H1 (cell line): ENCODE data around the gene KCNK15. TPM values are rescaled to one million over a fixed set of nuclear protein-coding genes. Genes with fewer than 3 reads are reported as not detected.

Experiments used
- CTCF ChIA-PET: fragments of 300-600 bp; sonication (Branson Sonifier 250); formaldehyde crosslinking; loops from one replicate; lab custom pipeline; 2021; ENCODE audit not compliant: partially characterized antibody; lab: Charles Lee
- POLR2A ChIA-PET: fragments of 300-600 bp; sonication (Branson Sonifier 250); formaldehyde crosslinking; loops from one replicate; lab custom pipeline; 2021; ENCODE audit warnings: inconsistent platforms; ENCODE audit not compliant: partially characterized antibody; lab: Charles Lee
- DNase-seq, 2 experiments: peaks; one replicate each; pipeline versions ENCODE4 v3.0.0 to v3.0.0-alpha.2; 2010 to 2022; ENCODE audit warnings: low spot score in 2 of 2, low read depth in 1 of 2, mixed read lengths in 1 of 2
- FAIRE-seq: peaks from 2 replicates; lab custom pipeline; 2011; peaks lifted over from hg19 to GRCh38; lab: Jason Lieb, UNC
- H2AFZ ChIP-seq: 2 replicates; pipeline ENCODE4 v1.8.1; 2012; ENCODE audit warnings: low read length, inconsistent platforms
- H2AK5ac ChIP-seq: 2 replicates; pipeline ENCODE4 v1.6.1; 2013; ENCODE audit warnings: low read depth, low read length
- H2BK120ac ChIP-seq: replicated peaks from 2 replicates; pipeline ENCODE3; 2013; ENCODE audit warnings: low read depth, low read length, inconsistent platforms
- H2BK12ac ChIP-seq: 2 replicates; pipeline ENCODE4 v1.6.1; 2013; ENCODE audit warnings: low read depth, low read length
- H2BK15ac ChIP-seq: 2 replicates; pipeline ENCODE4 v1.6.1; 2013; ENCODE audit warnings: low read length
- H2BK20ac ChIP-seq: 2 replicates; pipeline ENCODE4 v1.6.1; 2013; ENCODE audit warnings: low read length
- H2BK5ac ChIP-seq: 2 replicates; pipeline ENCODE4 v1.6.1; 2013; ENCODE audit warnings: low read depth, low read length
- H3K14ac ChIP-seq: 2 replicates; pipeline ENCODE4 v1.6.1; 2013; ENCODE audit warnings: inconsistent platforms; ENCODE audit not compliant: insufficient read length
- H3K18ac ChIP-seq: 2 replicates; pipeline ENCODE4 v1.6.1; 2013; ENCODE audit warnings: low read length; ENCODE audit errors: extremely low read depth
- H3K23ac ChIP-seq: 2 replicates; pipeline ENCODE4 v1.6.1; 2013; ENCODE audit warnings: inconsistent platforms; ENCODE audit not compliant: insufficient read length
- H3K23me2 ChIP-seq: 2 replicates; pipeline ENCODE4 v1.6.1; 2013; ENCODE audit warnings: low read depth, low read length
- H3K27ac ChIP-seq: 2 replicates; pipeline ENCODE4 v1.6.1; 2011; ENCODE audit warnings: low read depth, low read length, inconsistent platforms
- H3K27me3 ChIP-seq, 4 experiments: replicated peaks in 1 of 4; 1 replicate in 1 of 4; 2 replicates in 3 of 4; pipeline versions ENCODE4 v1.6.1 to v1.8.1; 2011 to 2013; ENCODE audit warnings: low read length in 3 of 4, mild to moderate bottlenecking in 3 of 4, inconsistent platforms in 2 of 4, mixed read lengths in 2 of 4, moderate library complexity in 1 of 4; ENCODE audit not compliant: control insufficient read depth in 3 of 4, insufficient read depth in 3 of 4; ENCODE audit errors: extremely low read depth in 1 of 4
- H3K36me3 ChIP-seq, 4 experiments: 2 replicates each; pipeline versions ENCODE4 v1.6.1 to v1.8.1; 2011 to 2013; ENCODE audit warnings: mild to moderate bottlenecking in 4 of 4, low read length in 3 of 4, moderate library complexity in 2 of 4, control low read depth in 1 of 4, inconsistent platforms in 1 of 4; ENCODE audit not compliant: insufficient read depth in 4 of 4, control insufficient read depth in 2 of 4
- H3K4ac ChIP-seq: replicated peaks from 2 replicates; pipeline ENCODE3; 2013; ENCODE audit warnings: low read length, low read depth, mixed read lengths, inconsistent platforms; ENCODE audit not compliant: insufficient read length
- H3K4me1 ChIP-seq, 4 experiments: replicated peaks in 1 of 4; 1 replicate in 1 of 4; 2 replicates in 3 of 4; pipeline versions ENCODE4 v1.6.1 to v1.8.1; 2011 to 2013; ENCODE audit warnings: low read length in 3 of 4, inconsistent platforms in 2 of 4, mixed read lengths in 1 of 4; ENCODE audit not compliant: insufficient read depth in 4 of 4, control insufficient read depth in 3 of 4
- H3K4me2 ChIP-seq, 2 experiments: 2 replicates each; pipeline versions ENCODE4 v1.6.1 to v1.8.1; 2011 to 2013; ENCODE audit warnings: low read depth in 2 of 2, low read length in 2 of 2, control low read depth in 1 of 2, inconsistent platforms in 1 of 2, mild to moderate bottlenecking in 1 of 2; ENCODE audit not compliant: insufficient read depth in 1 of 2
- H3K4me3 ChIP-seq, 4 experiments: fragments of 200-600, 300-600 bp in 1 of 4; sonication (generic), shearing (Covaris generic), sonication (Bioruptor Twin) in 1 of 4; 2 replicates each; pipeline versions ENCODE4 v1.5.1 to v1.8.1; 2011 to 2016; ENCODE audit warnings: low read length in 4 of 4, low read depth in 3 of 4, control low read depth in 2 of 4, inconsistent platforms in 2 of 4, mild to moderate bottlenecking in 2 of 4, mixed read lengths in 1 of 4, moderate library complexity in 1 of 4; ENCODE audit not compliant: insufficient read depth in 2 of 4; ENCODE audit errors: extremely low read depth in 1 of 4
- H3K56ac ChIP-seq: replicated peaks from 2 replicates; pipeline ENCODE3; 2013; ENCODE audit warnings: low read depth, mild to moderate bottlenecking, mixed read lengths, low read length, inconsistent platforms; ENCODE audit not compliant: insufficient read length
- H3K79me1 ChIP-seq: 2 replicates; pipeline ENCODE4 v1.6.1; 2013; ENCODE audit warnings: low read depth, low read length, control low read depth
- H3K79me2 ChIP-seq, 2 experiments: 2 replicates each; pipeline versions ENCODE4 v1.6.1 to v1.8.1; 2012 to 2013; ENCODE audit warnings: low read length in 2 of 2, mild to moderate bottlenecking in 2 of 2, inconsistent platforms in 1 of 2; ENCODE audit not compliant: insufficient read depth in 2 of 2, control insufficient read depth in 1 of 2
- H3K9ac ChIP-seq, 4 experiments: replicated peaks in 1 of 4; 1 replicate in 1 of 4; 2 replicates in 3 of 4; pipeline versions ENCODE4 v1.6.1 to v1.8.1; 2011 to 2013; ENCODE audit warnings: low read depth in 3 of 4, low read length in 3 of 4, control low read depth in 2 of 4, mild to moderate bottlenecking in 2 of 4, moderate library complexity in 2 of 4, inconsistent platforms in 1 of 4; ENCODE audit errors: extremely low read depth in 1 of 4
- H3K9me3 ChIP-seq, 2 experiments: 2 replicates each; pipeline versions ENCODE4 v1.6.1 to v1.8.1; 2012 to 2013; ENCODE audit warnings: mild to moderate bottlenecking in 2 of 2, moderate library complexity in 2 of 2, control low read depth in 1 of 2, inconsistent platforms in 1 of 2, low read depth in 1 of 2, low read length in 1 of 2, mixed read lengths in 1 of 2; ENCODE audit not compliant: insufficient read depth in 2 of 2
- H4K20me1 ChIP-seq, 2 experiments: replicated peaks in 1 of 2; 2 replicates each; pipeline versions ENCODE3 to v1.8.1; 2011 to 2013; ENCODE audit warnings: inconsistent platforms in 2 of 2, low read length in 2 of 2, mild to moderate bottlenecking in 1 of 2; ENCODE audit not compliant: insufficient read depth in 2 of 2, control insufficient read depth in 1 of 2
- H4K5ac ChIP-seq: 2 replicates; pipeline ENCODE4 v1.6.1; 2013; ENCODE audit warnings: low read length, low read depth, mixed read lengths, inconsistent platforms; ENCODE audit not compliant: insufficient read length
- H4K8ac ChIP-seq: 2 replicates; pipeline ENCODE4 v1.8.0; 2013; ENCODE audit warnings: mild to moderate bottlenecking, moderate library complexity, low read length, inconsistent platforms; ENCODE audit not compliant: insufficient read depth; ENCODE audit errors: extremely low read depth
- H4K91ac ChIP-seq: replicated peaks from 2 replicates; pipeline ENCODE3; 2013; ENCODE audit warnings: low read length, mixed read lengths, inconsistent platforms; ENCODE audit not compliant: insufficient read length
- MAX ChIP-seq: IDR thresholded peaks from 2 replicates; pipeline ENCODE4 v1.6.1; 2012; ENCODE audit warnings: inconsistent platforms
- TCF12 ChIP-seq: IDR thresholded peaks from 2 replicates; pipeline ENCODE4 v1.6.1; 2011; ENCODE audit warnings: low read depth, mild to moderate bottlenecking, low read length
- WGBS, 2 experiments: shearing (Covaris generic) in 1 of 2; methylation state at CpG; one replicate each; pipeline versions ENCODE4 v1.1.6 to v1.1.7; 2013 to 2015; ENCODE audit warnings: low lambda C conversion rate in 2 of 2, mixed read lengths in 2 of 2, inconsistent platforms in 1 of 2, low coverage in 1 of 2, missing lambda C conversion rate in 1 of 2; ENCODE audit not compliant: insufficient replicate concordance in 2 of 2, insufficient coverage in 1 of 2, insufficient read length in 1 of 2; ENCODE audit errors: extremely low coverage in 1 of 2, missing lambda C conversion rate in 1 of 2; 5-methylcytosine and 5-hydroxymethylcytosine counted together
- polyA plus RNA-seq, 7 experiments: library from polyadenylated mRNA; depleted of rRNA in 3 of 7; stranded (reverse) in 5 of 7; unstranded in 2 of 7; fragments of >200 nt in 5 of 7; fragments of 200-250 nt in 2 of 7; gene quantifications; 1 replicate in 5 of 7; 2 replicates in 1 of 7; 4 replicates in 1 of 7; pipeline versions ENCODE4 v1.2.1 to v1.2.3, GENCODE V29; 2011 to 2013; ENCODE audit warnings: missing spikeins in 2 of 7, mixed read lengths in 2 of 7
- total RNA-seq: library from RNA; stranded (reverse); fragmentation: NEBNext Ultra II Directional; extraction: Animal tissue kit (Norgen Biotek cat#: 25700); gene quantifications from 2 replicates; pipeline ENCODE4 v1.2.1, GENCODE V29; 2021

The KCNK15 gene
- total and polyA plus RNA-seq, 2 of the 8 experiments (the other 6 are each of a cell fraction or from before 2014, with no cell fraction given) = 0.24 to 0.33 TPM

GRCh38 chr20:44701858-44702256 is 43.8 kb upstream of the KCNK15 start:
- H3K36me3 ChIP-seq = no peaks in the 10 kb centered on the region
- H3K4me3 ChIP-seq = no peak overlapping the region
- no peak overlapping the region for H3K9ac ChIP-seq
- H3K27me3 ChIP-seq = no peaks in the 10 kb centered on the region
- H3K79me2 ChIP-seq = no peaks in the 10 kb centered on the region
- WGBS, 2 experiments = 71% methylated on average over 7 of the region's 7 CpGs; no CpG with 5 or more reads in 1 of the 2 experiments
- H3K4me1 ChIP-seq = peaks cover 0 to 14% (median 10%) of the 10 kb centered on the region in 4 experiments; a peak in 6 of 7 replicates
- no peak overlapping the region for H3K23ac ChIP-seq
- H3K18ac ChIP-seq = peak overlapping the region; percentile 48; the same call in 1 of the 2 replicates
- no peaks in the 10 kb centered on the region for H3K9me3 ChIP-seq
- no peaks in the 10 kb centered on the region for H3K79me1 ChIP-seq
- H3K27ac ChIP-seq = no peak overlapping the region
- TF ChIP-seq MAX (0 out of 2 replicates have a peak, but pooled peaks have one; percentile 19), TCF12 (no peak)
- H2AK5ac ChIP-seq = no peak overlapping the region; the same call in 1 of the 2 replicates
- no peak for DNase-seq
- H2AFZ ChIP-seq = no peak overlapping the region
- 0 out of 2 replicates have a peak overlapping the region, but pooled peaks have one; percentile 85 for H2BK15ac ChIP-seq
- H4K91ac ChIP-seq = no peak overlapping the region
- 0 out of 2 replicates have a peak overlapping the region, but pooled peaks have one; percentile 17 for H2BK5ac ChIP-seq
- no peak overlapping the region for H3K4ac ChIP-seq
- H3K4me2 ChIP-seq = peak overlapping the region; percentile 16 to 30; a peak in 2 of 4 replicates
- ChIA-PET CTCF (interaction anchor here (1.3 to 8.6 kb wide), 4 partner anchors 9 to 22 kb away, joined by 3 to 180 read pairs (median 39); partner anchors contain the start of gene CCN5), POLR2A (interaction anchor here (0.5 to 1.3 kb wide), 4 partner anchors 10 to 1216 kb away, joined by 3 to 6 read pairs (median 4); partner anchors contain the start of gene CCN5)
- no peak overlapping the region for H4K5ac ChIP-seq
- H3K14ac ChIP-seq = no peak overlapping the region
- no peak for FAIRE-seq
- H3K56ac ChIP-seq = no peak overlapping the region
- no peaks in the 10 kb centered on the region; the same call in 1 of the 2 replicates for H3K23me2 ChIP-seq
- no peak overlapping the region for H4K8ac ChIP-seq
- no peak overlapping the region for H2BK120ac ChIP-seq
- H4K20me1 ChIP-seq = no peaks in the 10 kb centered on the region
- 0 out of 2 replicates have a peak overlapping the region, but pooled peaks have one; percentile 26 for H2BK20ac ChIP-seq
- no peak overlapping the region for H2BK12ac ChIP-seq
